Chondrocyte (in vitro differentiated cells): Measurements from ENCODE around the gene DNA2. TPM values are rescaled to one million over a fixed set of nuclear protein-coding genes. Genes with fewer than 3 reads are reported as not detected.

ENCODE experiments used
- DNase-seq: peaks from one replicate; pipeline ENCODE4 v3.0.0; 2021; ENCODE audit warnings: mixed read lengths, low spot score
- H3K27ac Mint-ChIP-seq: one replicate; pipeline ENCODE4 v1.8.0; 2021; ENCODE audit warnings: mild to moderate bottlenecking, moderate library complexity, mixed read lengths; ENCODE audit not compliant: unreplicated experiment
- H3K27me3 Mint-ChIP-seq: 2 replicates; pipeline ENCODE4 v1.8.0; 2021; ENCODE audit warnings: low read depth, mixed read lengths
- H3K36me3 Mint-ChIP-seq: 2 replicates; pipeline ENCODE4 v1.8.0; 2021; ENCODE audit warnings: low read depth, mixed read lengths
- H3K4me1 Mint-ChIP-seq: 2 replicates; pipeline ENCODE4 v1.8.0; 2021; ENCODE audit warnings: low read depth, mild to moderate bottlenecking, mixed read lengths
- H3K4me3 Mint-ChIP-seq: one replicate; pipeline ENCODE4 v1.8.0; 2021; ENCODE audit warnings: mild to moderate bottlenecking, moderate library complexity, mixed read lengths; ENCODE audit not compliant: unreplicated experiment
- H3K9me3 Mint-ChIP-seq: 2 replicates; pipeline ENCODE4 v1.8.0; 2021; ENCODE audit warnings: low read depth, mixed read lengths
- total RNA-seq: library from RNA; stranded (reverse); gene quantifications from 3 replicates; pipeline ENCODE4 v1.2.1, GENCODE V29; 2021
- TF ChIP-seq, protein P1 (sequence below): fragments of 200-600 bp; sonication (generic); IDR thresholded peaks from 2 replicates; pipeline ENCODE4 v1.5.0; 2021; ENCODE audit warnings: antibody characterized with exemption, mild to moderate bottlenecking, moderate library complexity

Gene DNA2
- total RNA-seq, 1 donor from 2014 or later: 6.8 TPM

DNA sequence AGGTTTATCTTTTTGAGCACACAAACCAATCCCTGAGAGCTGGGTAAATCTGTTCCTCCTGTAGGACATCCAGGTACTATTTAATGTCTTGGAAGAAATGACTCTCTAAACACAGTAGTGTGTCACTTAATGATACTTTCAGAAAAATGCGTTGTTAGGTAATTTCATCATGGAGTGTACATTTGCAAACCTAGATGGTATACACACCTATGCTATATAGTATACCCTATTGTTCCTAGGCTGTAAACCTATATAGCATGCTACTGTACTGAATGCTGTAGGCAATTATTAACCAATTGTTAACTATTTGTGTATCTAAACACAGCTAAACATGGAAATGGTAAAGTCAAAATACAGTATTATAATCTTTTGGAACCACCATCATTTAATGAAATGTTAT lies 74.8 kb downstream of the DNA2 start:
- no peaks in the 10 kb centered on the region for H3K27me3 Mint-ChIP-seq

DNA sequence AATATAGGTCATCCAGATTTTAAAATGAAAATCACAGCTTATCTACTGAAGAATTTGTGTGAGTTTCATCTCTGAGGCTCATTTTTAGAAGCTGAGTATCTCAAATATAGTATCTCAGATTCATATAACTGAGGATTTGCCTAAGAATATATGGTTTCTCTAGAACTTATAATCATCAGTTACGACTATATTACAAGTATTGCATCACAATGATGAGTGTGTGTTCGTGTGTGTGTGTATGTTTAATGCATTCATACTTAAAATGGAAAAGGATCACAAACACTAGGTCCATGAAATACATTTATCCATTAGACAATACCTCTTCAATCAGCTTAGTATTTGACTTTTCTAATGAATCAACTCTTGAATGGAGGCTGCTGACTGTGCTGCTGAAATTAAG lies 86.0 kb downstream of the DNA2 start:
- Mint-ChIP-seq H3K9me3 (no peaks in the 10 kb centered on the region), H3K27me3 (no peaks in the 10 kb centered on the region), H3K27ac (peak overlapping the region; percentile 8), H3K4me3 (no peak overlapping the region), H3K4me1 (no peaks in the 10 kb centered on the region), H3K36me3 (peaks cover 22% of the 10 kb centered on the region)
- DNase-seq: no peak
- TF ChIP-seq, protein P1, sequence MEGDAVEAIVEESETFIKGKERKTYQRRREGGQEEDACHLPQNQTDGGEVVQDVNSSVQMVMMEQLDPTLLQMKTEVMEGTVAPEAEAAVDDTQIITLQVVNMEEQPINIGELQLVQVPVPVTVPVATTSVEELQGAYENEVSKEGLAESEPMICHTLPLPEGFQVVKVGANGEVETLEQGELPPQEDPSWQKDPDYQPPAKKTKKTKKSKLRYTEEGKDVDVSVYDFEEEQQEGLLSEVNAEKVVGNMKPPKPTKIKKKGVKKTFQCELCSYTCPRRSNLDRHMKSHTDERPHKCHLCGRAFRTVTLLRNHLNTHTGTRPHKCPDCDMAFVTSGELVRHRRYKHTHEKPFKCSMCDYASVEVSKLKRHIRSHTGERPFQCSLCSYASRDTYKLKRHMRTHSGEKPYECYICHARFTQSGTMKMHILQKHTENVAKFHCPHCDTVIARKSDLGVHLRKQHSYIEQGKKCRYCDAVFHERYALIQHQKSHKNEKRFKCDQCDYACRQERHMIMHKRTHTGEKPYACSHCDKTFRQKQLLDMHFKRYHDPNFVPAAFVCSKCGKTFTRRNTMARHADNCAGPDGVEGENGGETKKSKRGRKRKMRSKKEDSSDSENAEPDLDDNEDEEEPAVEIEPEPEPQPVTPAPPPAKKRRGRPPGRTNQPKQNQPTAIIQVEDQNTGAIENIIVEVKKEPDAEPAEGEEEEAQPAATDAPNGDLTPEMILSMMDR: no peak

More for the DNA sequence above, 74.8 kb downstream of the DNA2 start:
- TF ChIP-seq, protein P1: no peak
- Mint-ChIP-seq H3K27ac (no peak overlapping the region), H3K9me3 (no peaks in the 10 kb centered on the region), H3K4me3 (no peak overlapping the region), H3K36me3 (peaks cover 19% of the 10 kb centered on the region), H3K4me1 (peaks cover 8% of the 10 kb centered on the region)
- DNase-seq: no peak

DNA sequence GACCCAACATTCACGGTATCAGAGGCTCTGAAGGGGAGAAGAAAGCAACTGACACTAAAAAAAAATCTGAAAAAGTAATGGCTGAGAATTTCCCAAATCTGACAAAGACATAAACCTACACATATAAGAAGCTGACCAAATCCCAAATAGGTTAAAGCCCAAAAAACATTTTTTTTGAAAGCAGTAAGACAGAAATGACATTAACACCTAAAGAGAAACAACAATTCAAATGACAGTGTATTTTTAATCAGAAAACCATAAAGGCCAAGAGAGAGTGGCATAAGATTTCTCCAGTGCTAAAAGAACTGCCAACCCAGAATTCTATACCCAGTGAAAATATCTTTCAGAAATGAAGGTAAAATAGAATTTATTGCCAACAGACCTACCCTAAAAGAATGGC lies 100.2 kb downstream of the DNA2 start:
- no peak for DNase-seq
- Mint-ChIP-seq H3K27ac (no peak overlapping the region), H3K36me3 (peaks cover 31% of the 10 kb centered on the region), H3K4me3 (no peak overlapping the region), H3K27me3 (no peaks in the 10 kb centered on the region), H3K4me1 (no peaks in the 10 kb centered on the region), H3K9me3 (peaks cover 10% of the 10 kb centered on the region)
- TF ChIP-seq, protein P1: no peak

DNA sequence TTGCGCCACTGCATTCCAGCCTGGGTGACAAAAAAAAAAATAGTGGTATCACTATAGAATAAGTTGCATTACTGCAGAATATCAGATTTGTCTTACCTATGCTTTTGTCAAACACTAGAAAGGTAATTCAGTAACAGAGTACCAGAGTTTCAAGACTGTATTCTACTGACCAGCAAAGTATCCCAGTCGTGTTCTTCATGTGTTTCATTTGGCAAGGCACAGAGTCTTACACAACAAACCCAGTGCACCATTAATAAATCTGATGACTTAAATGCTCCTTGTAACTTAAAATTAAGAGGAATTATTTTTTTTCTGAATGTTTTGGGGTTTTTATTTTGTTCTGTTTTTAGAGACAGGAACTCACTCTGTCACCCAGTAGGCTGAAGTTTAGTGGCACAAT lies 104.7 kb downstream of the DNA2 start:
- Mint-ChIP-seq H3K36me3 (peaks cover 20% of the 10 kb centered on the region), H3K9me3 (peaks cover 6% of the 10 kb centered on the region), H3K27ac (no peak overlapping the region), H3K4me1 (no peaks in the 10 kb centered on the region), H3K27me3 (no peaks in the 10 kb centered on the region), H3K4me3 (no peak overlapping the region)
- DNase-seq: no peak
- TF ChIP-seq, protein P1: no peak

DNA sequence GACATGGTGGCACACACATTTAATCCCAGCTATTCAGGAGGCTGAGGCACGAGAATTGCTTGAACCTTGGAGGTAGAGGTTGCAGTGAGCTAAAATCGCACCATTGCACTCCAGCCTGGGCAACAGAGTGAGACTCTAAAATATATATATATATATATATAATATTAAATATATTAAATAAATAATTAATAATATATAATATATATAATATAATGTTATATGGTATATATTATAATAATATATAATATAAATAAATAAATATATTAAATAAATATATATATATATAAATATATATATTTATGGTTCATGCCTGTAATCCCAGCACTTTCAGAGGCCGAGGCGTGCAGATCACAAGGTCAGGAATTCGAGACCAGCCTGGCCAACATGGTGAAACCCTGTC lies 105.2 kb downstream of the DNA2 start:
- Mint-ChIP-seq H3K27me3 (no peaks in the 10 kb centered on the region), H3K9me3 (peaks cover 5% of the 10 kb centered on the region), H3K27ac (no peak overlapping the region), H3K4me1 (no peaks in the 10 kb centered on the region), H3K36me3 (peaks cover 20% of the 10 kb centered on the region), H3K4me3 (no peak overlapping the region)
- DNase-seq: no peak
- TF ChIP-seq, protein P1: no peak
